Brain microvascular endothelial cell (primary cell): ENCODE results near the gene TPRG1L.

ENCODE experiments used
- DNase-seq: peaks from one replicate; pipeline ENCODE4 v3.0.0-alpha.2; 2020
- H3K27ac ChIP-seq: fragments of 250-450 bp; sonication (Bioruptor Pico); 2 replicates; pipeline ENCODE4 v1.5.1; 2020; ENCODE audit warnings: mild to moderate bottlenecking, moderate library complexity
- H3K27me3 ChIP-seq: fragments of 250-450 bp; sonication (Bioruptor Pico); replicated peaks from 2 replicates; pipeline ENCODE4 v1.5.1; 2020; ENCODE audit warnings: mild to moderate bottlenecking
- H3K36me3 ChIP-seq: fragments of 250-450 bp; sonication (Bioruptor Pico); replicated peaks from 2 replicates; pipeline ENCODE4 v1.5.1; 2020; ENCODE audit warnings: mild to moderate bottlenecking
- H3K4me3 ChIP-seq: 2 replicates; pipeline ENCODE4 v1.5.1; 2011; ENCODE audit warnings: low read depth, mild to moderate bottlenecking, control low read depth, low read length, moderate library complexity
- CTCF ChIP-seq: IDR thresholded peaks from 2 replicates; pipeline ENCODE4 v1.5.1; 2011; ENCODE audit warnings: low read depth, mild to moderate bottlenecking, moderate library complexity, low read length, control low read depth, inconsistent platforms; ENCODE audit errors: missing control alignments
- in situ Hi-C: cut with HindIII; loops from 2 replicates; pipeline ENCODE4 v1.10.0; 2017; ENCODE audit warnings: low sequenced_read_pairs, low pct_ligation_motif_present

TPRG1L gene

GRCh38 chr1:3657096-3657475 is 32.3 kb downstream of the TPRG1L start:
- TF ChIP-seq CTCF = no peak
- Histone ChIP-seq H3K36me3 (no peaks in the 10 kb centered on the region), H3K27ac (no peak overlapping the region), H3K4me3 (no peak overlapping the region), H3K27me3 (peaks cover 47% of the 10 kb centered on the region)
- in situ Hi-C loops = no loop called here
- DNase-seq = no peak

GRCh38 chr1:3657578-3658230 is 32.9 kb downstream of the TPRG1L start:
- no peak for DNase-seq
- Histone ChIP-seq H3K27ac (no peak overlapping the region), H3K27me3 (peaks cover 41% of the 10 kb centered on the region), H3K4me3 (no peak overlapping the region), H3K36me3 (no peaks in the 10 kb centered on the region)
- no peak for TF ChIP-seq CTCF
- in situ Hi-C loops = no loop called here

- H3K4me3 ChIP-seq = no peak overlapping the region
- no peak for TF ChIP-seq CTCF
- no peak for DNase-seq
- no peak overlapping the region for H3K27ac ChIP-seq
- peaks cover 36% of the 10 kb centered on the region for H3K27me3 ChIP-seq
- in situ Hi-C loops = no loop called here
- H3K36me3 ChIP-seq = no peaks in the 10 kb centered on the region
These were observed 33.4 kb downstream of the TPRG1L start for GRCh38 chr1:3658231-3658615.

GRCh38 chr1:3659093-3659492 is 34.3 kb downstream of the TPRG1L start:
- in situ Hi-C loops = no loop called here
- H3K27me3 ChIP-seq = peaks cover 29% of the 10 kb centered on the region

GRCh38 chr1:3660704-3661103 is 35.9 kb downstream of the TPRG1L start:
- Histone ChIP-seq H3K27me3 (peaks cover 14% of the 10 kb centered on the region), H3K27ac (no peak overlapping the region), H3K4me3 (no peak overlapping the region), H3K36me3 (no peaks in the 10 kb centered on the region)
- TF ChIP-seq CTCF = no peak
- DNase-seq = no peak
- in situ Hi-C loops = no loop called here

More at GRCh38 chr1:3659093-3659492, 34.3 kb downstream of the TPRG1L start:
- TF ChIP-seq CTCF = no peak
- Histone ChIP-seq H3K36me3 (no peaks in the 10 kb centered on the region), H3K4me3 (no peak overlapping the region), H3K27ac (no peak overlapping the region)
- DNase-seq = no peak

GRCh38 chr1:3661631-3662030 is 36.8 kb downstream of the TPRG1L start:
- in situ Hi-C loops = no loop called here
- H3K4me3 ChIP-seq = no peak overlapping the region
- H3K36me3 ChIP-seq = no peaks in the 10 kb centered on the region
- DNase-seq = no peak
- H3K27me3 ChIP-seq = peaks cover 9% of the 10 kb centered on the region
- H3K27ac ChIP-seq = no peak overlapping the region
- TF ChIP-seq CTCF = no peak
